IMR-90 (cell line): ENCODE results near the gene KDM1B. TPM values are rescaled to one million over a fixed set of nuclear protein-coding genes. Genes with fewer than 3 reads are reported as not detected.
"Not testable (repeated sequence)": the region's sequence is repeated elsewhere in the genome, so short reads cannot be mapped to it uniquely, and the experiment has no call there.

ENCODE experiments used
- ATAC-seq: fragments of 200-7000 bp; cut with Tn5 transposase; 2 replicates; pipeline ENCODE4 v1.9.1; 2020; ENCODE audit warnings: low read depth, mild to moderate bottlenecking, moderate library complexity
- BruUV-seq: library from RNA; stranded (reverse); fragments of 400-500 nt; replicated peaks from 2 replicates; lab custom pipeline; 2021; lab: Mats Ljungman, UMichigan
- CTCF ChIA-PET: fragments of 300-600 bp; formaldehyde crosslinking; extraction: SDS; loops from one replicate; lab custom pipeline; 2021; ENCODE audit warnings: antibody characterized with exemption; lab: Yijun Ruan, JAX
- POLR2A ChIA-PET: fragments of 300-600 bp; sonication (Branson Sonifier 250); formaldehyde crosslinking; loops from one replicate; lab custom pipeline; 2022; ENCODE audit warnings: antibody characterized with exemption; ENCODE audit not compliant: unreplicated experiment; lab: Charles Lee
- DNase-seq: peaks from one replicate; pipeline ENCODE4 v3.0.0; 2013
- H2AFZ ChIP-seq: replicated peaks from 2 replicates; pipeline ENCODE3; 2013; ENCODE audit warnings: low read length, mild to moderate bottlenecking; ENCODE audit not compliant: poor library complexity
- H2AK5ac ChIP-seq: 2 replicates; pipeline ENCODE4 v1.6.1; 2013; ENCODE audit warnings: low read depth, low read length, inconsistent platforms
- H2AK9ac ChIP-seq: replicated peaks from 2 replicates; pipeline ENCODE3; 2013; ENCODE audit warnings: mild to moderate bottlenecking, low read depth, low read length, moderate library complexity; ENCODE audit not compliant: poor library complexity
- H2BK120ac ChIP-seq: 2 replicates; pipeline ENCODE4 v1.6.1; 2013; ENCODE audit warnings: low read depth, low read length, inconsistent platforms
- H2BK15ac ChIP-seq: 3 replicates; pipeline ENCODE4 v1.6.1; 2013; ENCODE audit warnings: low read depth, low read length, inconsistent platforms
- H2BK20ac ChIP-seq: 2 replicates; pipeline ENCODE4 v1.6.1; 2013; ENCODE audit warnings: low read depth, mild to moderate bottlenecking, inconsistent platforms, low read length, moderate library complexity
- H2BK5ac ChIP-seq: 2 replicates; pipeline ENCODE4 v1.6.1; 2013; ENCODE audit warnings: mild to moderate bottlenecking, low read depth, low read length, inconsistent platforms; ENCODE audit not compliant: poor library complexity, severe bottlenecking
- H3K14ac ChIP-seq: replicated peaks from 2 replicates; pipeline ENCODE4 v1.6.1; 2013; ENCODE audit warnings: low read depth, low read length, inconsistent platforms
- H3K18ac ChIP-seq: 2 replicates; pipeline ENCODE4 v1.6.1; 2013; ENCODE audit warnings: low read depth, low read length, control low read depth
- H3K23ac ChIP-seq: 2 replicates; pipeline ENCODE4 v1.6.1; 2013; ENCODE audit warnings: low read depth, low read length, inconsistent platforms
- H3K27ac ChIP-seq: 2 replicates; pipeline ENCODE4 v1.5.1; 2013; ENCODE audit warnings: mild to moderate bottlenecking, control low read depth, low read length; ENCODE audit not compliant: insufficient read depth
- H3K27me3 ChIP-seq: 2 replicates; pipeline ENCODE4 v1.6.1; 2013; ENCODE audit warnings: low read length; ENCODE audit not compliant: control insufficient read depth, insufficient read depth
- H3K36me3 ChIP-seq: 2 replicates; pipeline ENCODE4 v1.6.1; 2013; ENCODE audit warnings: low read length, mixed read lengths; ENCODE audit not compliant: control insufficient read depth, insufficient read depth
- H3K4ac ChIP-seq: 2 replicates; pipeline ENCODE4 v1.6.1; 2013; ENCODE audit warnings: low read depth, low read length, inconsistent platforms
- H3K4me1 ChIP-seq: 2 replicates; pipeline ENCODE4 v1.6.1; 2013; ENCODE audit warnings: low read length, mixed read lengths; ENCODE audit not compliant: control insufficient read depth, insufficient read depth
- H3K4me2 ChIP-seq: 2 replicates; pipeline ENCODE4 v1.6.1; 2013; ENCODE audit warnings: low read depth, mild to moderate bottlenecking, control low read depth, low read length, moderate library complexity
- H3K4me3 ChIP-seq: 2 replicates; pipeline ENCODE4 v1.5.1; 2013; ENCODE audit warnings: low read depth, mild to moderate bottlenecking, control low read depth, low read length, moderate library complexity; ENCODE audit not compliant: insufficient read depth
- H3K56ac ChIP-seq: 2 replicates; pipeline ENCODE4 v1.6.1; 2013; ENCODE audit warnings: low read length, inconsistent platforms; ENCODE audit not compliant: insufficient read depth; ENCODE audit errors: extremely low read depth
- H3K79me1 ChIP-seq, 2 experiments: 2 replicates each; pipeline ENCODE4 v1.6.1; 2013; ENCODE audit warnings: low read length in 2 of 2, inconsistent platforms in 1 of 2, low read depth in 1 of 2
- H3K9ac ChIP-seq: 2 replicates; pipeline ENCODE4 v1.6.1; 2013; ENCODE audit warnings: low read depth, low read length, control low read depth
- H3K9me1 ChIP-seq: 2 replicates; pipeline ENCODE4 v1.6.1; 2013; ENCODE audit warnings: low read length, inconsistent platforms; ENCODE audit not compliant: insufficient read depth
- H3K9me3 ChIP-seq: 2 replicates; pipeline ENCODE4 v1.6.1; 2013; ENCODE audit warnings: low read length; ENCODE audit not compliant: control insufficient read depth, insufficient read depth
- H4K20me1 ChIP-seq: 2 replicates; pipeline ENCODE4 v1.6.1; 2013; ENCODE audit warnings: low read length, inconsistent platforms; ENCODE audit not compliant: insufficient read depth
- H4K5ac ChIP-seq: 2 replicates; pipeline ENCODE4 v1.6.1; 2013; ENCODE audit warnings: mild to moderate bottlenecking, low read depth, low read length, control low read depth
- H4K8ac ChIP-seq, 2 experiments: 2 replicates each; pipeline ENCODE4 v1.6.1; 2013; ENCODE audit warnings: low read depth in 2 of 2, low read length in 2 of 2, control low read depth in 1 of 2, inconsistent platforms in 1 of 2
- H4K91ac ChIP-seq: 2 replicates; pipeline ENCODE4 v1.6.1; 2013; ENCODE audit warnings: low read depth, low read length, inconsistent platforms; ENCODE audit not compliant: insufficient read depth
- WGBS, 2 experiments: methylation state at CpG; one replicate each; pipeline versions ENCODE4 v1.1.5 to v1.1.7; 2013; ENCODE audit warnings: missing lambda C conversion rate in 2 of 2; ENCODE audit not compliant: insufficient read length in 1 of 2; ENCODE audit errors: extremely low coverage in 2 of 2; 5-methylcytosine and 5-hydroxymethylcytosine counted together
- dilution Hi-C: fragments of 300-500 bp; cut with HindIII; formaldehyde crosslinking; loops from one replicate; pipeline ENCODE4 v1.14.3; 2018; ENCODE audit warnings: low sequenced_read_pairs; ENCODE audit not compliant: unreplicated experiment
- in situ Hi-C: fragments of 300-500 bp; cut with MboI; formaldehyde crosslinking; loops from 3 replicates; pipeline ENCODE4 v1.14.3; 2019; ENCODE audit warnings: low sequenced_read_pairs, inconsistent platforms, mixed read lengths
- intact Hi-C: fragments of 100-400 bp; cut with micrococcal nuclease; formaldehyde crosslinking; loops from 2 replicates; pipeline ENCODE4 v1.10.0; 2022
- polyA plus RNA-seq, 3 experiments: library from polyadenylated mRNA; depleted of rRNA; stranded (reverse); fragments of >200 nt; gene quantifications; 2 replicates each; pipeline ENCODE4 v1.2.3, GENCODE V29; 2012; ENCODE audit warnings: low replicate concordance in 1 of 3
- total RNA-seq: library from RNA; depleted of rRNA; stranded (reverse); fragments of >200 nt; gene quantifications from 2 replicates; pipeline ENCODE4 v1.2.3, GENCODE V29; 2012

The KDM1B gene
- total and polyA plus RNA-seq, 2 of the 4 experiments (the other 2 are of a cell fraction), result 13.2 to 16.7 TPM

GRCh38 chr6:18233770-18234169, 78.5 kb downstream of the KDM1B start:
- H3K23ac ChIP-seq, H4K20me1 ChIP-seq, H3K56ac ChIP-seq, H3K4ac ChIP-seq, BruUV-seq, DNase-seq, H3K9me3 ChIP-seq, POLR2A ChIA-PET, H3K27me3 ChIP-seq, dilution Hi-C loops, H4K8ac ChIP-seq, H2AFZ ChIP-seq, H3K9ac ChIP-seq, H3K4me2 ChIP-seq, ATAC-seq, H3K27ac ChIP-seq, H2BK20ac ChIP-seq, CTCF ChIA-PET, H2BK15ac ChIP-seq, H2BK5ac ChIP-seq, H4K5ac ChIP-seq, H2BK120ac ChIP-seq, H4K91ac ChIP-seq, intact Hi-C loops, H3K18ac ChIP-seq, H3K4me1 ChIP-seq, H3K4me3 ChIP-seq, H3K9me1 ChIP-seq, in situ Hi-C loops, H3K14ac ChIP-seq, H2AK9ac ChIP-seq, H2AK5ac ChIP-seq: not testable (repeated sequence)
- Histone ChIP-seq H3K79me1 (peaks cover 8 to 13% of the 10 kb centered on the region in 2 experiments; a peak in 3 of 4 replicates), H3K36me3 (peaks cover 22% of the 10 kb centered on the region)
- no CpG with 5 or more reads among the region's 4 CpGs for WGBS, 2 experiments
